Thyroid gland (tissue), 4 donors: ENCODE data around the gene TMEM132C. TPM values are rescaled to one million over a fixed set of nuclear protein-coding genes. Genes with fewer than 3 reads are reported as not detected.
"Not testable (repeated sequence)": the region's sequence is repeated elsewhere in the genome, so short reads cannot be mapped to it uniquely, and the experiment has no call there.

Experiments used
- DNase-seq, 2 donors: peaks; one replicate each; pipeline ENCODE4 v3.0.0-alpha.2; 2019
- H3K27ac ChIP-seq, 3 donors: fragments of 200-600 bp; sonication (generic); 1 replicate in 2 of 3; 2 replicates in 1 of 3; pipeline ENCODE4 v1.5.1; 2016 to 2019; ENCODE audit warnings: mild to moderate bottlenecking in 1 of 3, moderate library complexity in 1 of 3
- H3K27me3 ChIP-seq: fragments of 200-600 bp; sonication (generic); one replicate; pipeline ENCODE4 v1.5.1; 2019
- H3K36me3 ChIP-seq, 2 donors: fragments of 200-600 bp; sonication (generic); one replicate each; pipeline ENCODE4 v1.5.1; 2016 to 2019
- H3K4me1 ChIP-seq, 2 donors: fragments of 200-600 bp; sonication (generic); one replicate each; pipeline ENCODE4 v1.5.1; 2017 to 2019
- H3K4me3 ChIP-seq, 3 donors: fragments of 200-600 bp; sonication (generic); replicated peaks in 1 of 3; 1 replicate in 2 of 3; 2 replicates in 1 of 3; pipeline ENCODE4 v1.5.1; 2016; ENCODE audit warnings: mild to moderate bottlenecking in 1 of 3
- H3K9me3 ChIP-seq: fragments of 200-600 bp; sonication (generic); one replicate; pipeline ENCODE4 v1.5.1; 2017
- POLR2A ChIP-seq, 2 donors: fragments of 450-650 bp; IDR thresholded peaks; one replicate each; pipeline ENCODE4 v1.6.1; 2017; ENCODE audit warnings: antibody characterized with exemption in 2 of 2, mild to moderate bottlenecking in 2 of 2, moderate library complexity in 1 of 2
- WGBS, 2 donors: methylation state at CpG; one replicate each; pipeline ENCODE4 v1.1.5; 2017; 5-methylcytosine and 5-hydroxymethylcytosine counted together
- intact Hi-C: fragments of 100-400 bp; cut with DNase I; formaldehyde crosslinking; loops from one replicate; pipeline ENCODE4 v1.15.1; 2023
- total RNA-seq, 4 donors: library from RNA; depleted of rRNA; stranded (reverse); fragments of >200 nt; gene quantifications; one replicate each; pipeline ENCODE4 v1.2.3, GENCODE V29; 2016
- TF ChIP-seq, protein P1 (sequence below), 6 experiments: fragments of 200-600 bp in 3 of 6; fragments of 450-650 bp in 3 of 6; sonication (generic) in 3 of 6; IDR thresholded peaks; one replicate each; pipeline ENCODE4 v1.5.1; 2016 to 2019; ENCODE audit warnings: antibody characterized with exemption in 6 of 6, mild to moderate bottlenecking in 2 of 6, inconsistent platforms in 1 of 6, moderate library complexity in 1 of 6

The TMEM132C gene
- total RNA-seq, 4 donors from 2014 or later: 0.27 to 2.5 (median 1.0) TPM

- TF ChIP-seq, protein P1, sequence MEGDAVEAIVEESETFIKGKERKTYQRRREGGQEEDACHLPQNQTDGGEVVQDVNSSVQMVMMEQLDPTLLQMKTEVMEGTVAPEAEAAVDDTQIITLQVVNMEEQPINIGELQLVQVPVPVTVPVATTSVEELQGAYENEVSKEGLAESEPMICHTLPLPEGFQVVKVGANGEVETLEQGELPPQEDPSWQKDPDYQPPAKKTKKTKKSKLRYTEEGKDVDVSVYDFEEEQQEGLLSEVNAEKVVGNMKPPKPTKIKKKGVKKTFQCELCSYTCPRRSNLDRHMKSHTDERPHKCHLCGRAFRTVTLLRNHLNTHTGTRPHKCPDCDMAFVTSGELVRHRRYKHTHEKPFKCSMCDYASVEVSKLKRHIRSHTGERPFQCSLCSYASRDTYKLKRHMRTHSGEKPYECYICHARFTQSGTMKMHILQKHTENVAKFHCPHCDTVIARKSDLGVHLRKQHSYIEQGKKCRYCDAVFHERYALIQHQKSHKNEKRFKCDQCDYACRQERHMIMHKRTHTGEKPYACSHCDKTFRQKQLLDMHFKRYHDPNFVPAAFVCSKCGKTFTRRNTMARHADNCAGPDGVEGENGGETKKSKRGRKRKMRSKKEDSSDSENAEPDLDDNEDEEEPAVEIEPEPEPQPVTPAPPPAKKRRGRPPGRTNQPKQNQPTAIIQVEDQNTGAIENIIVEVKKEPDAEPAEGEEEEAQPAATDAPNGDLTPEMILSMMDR (IDR thresholded peaks at IDR 0.05): no peak
- Histone ChIP-seq H3K4me1 (no peaks in the 10 kb centered on the region), H3K4me3 (no peak overlapping the region), H3K27ac (no peak overlapping the region), H3K9me3 (no peaks in the 10 kb centered on the region), H3K36me3 (no peaks in the 10 kb centered on the region), H3K27me3 (no peaks in the 10 kb centered on the region)
- WGBS, 2 donors: 52 to 56% methylated on average over 6 of the region's 6 CpGs
- intact Hi-C loops: no loop called here
- DNase-seq: no peak
Measured at GRCh38 chr12:128592220-128592744, 325.3 kb downstream of the TMEM132C start.

- intact Hi-C loops: no loop called here
- Histone ChIP-seq H3K9me3 (no peaks in the 10 kb centered on the region), H3K27ac (no peak overlapping the region), H3K4me3 (no peak overlapping the region), H3K4me1 (no peaks in the 10 kb centered on the region), H3K27me3 (no peaks in the 10 kb centered on the region), H3K36me3 (no peaks in the 10 kb centered on the region)
- DNase-seq: no peak
- WGBS, 2 donors: 45 to 47% methylated on average over 7 of the region's 7 CpGs
- no peak for TF ChIP-seq POLR2A (IDR thresholded peaks at IDR 0.05)
- TF ChIP-seq, protein P1 (IDR thresholded peaks at IDR 0.05): no peak
Measured at GRCh38 chr12:128594521-128594920, 327.6 kb downstream of the TMEM132C start.

GRCh38 chr12:128595609-128596008 is 328.6 kb downstream of the TMEM132C start:
- WGBS, 2 donors: 75 to 79% methylated on average over 8 of the region's 8 CpGs
- H3K9me3 ChIP-seq: no peaks in the 10 kb centered on the region
- no peaks in the 10 kb centered on the region for H3K36me3 ChIP-seq
- TF ChIP-seq, protein P1 (IDR thresholded peaks at IDR 0.05): no peak
- no peak for TF ChIP-seq POLR2A (IDR thresholded peaks at IDR 0.05)
- no peaks in the 10 kb centered on the region for H3K4me1 ChIP-seq
- no peak overlapping the region for H3K27ac ChIP-seq
- DNase-seq: no peak
- H3K4me3 ChIP-seq: no peak overlapping the region
- intact Hi-C loops: no loop called here
- H3K27me3 ChIP-seq: no peaks in the 10 kb centered on the region

DNA sequence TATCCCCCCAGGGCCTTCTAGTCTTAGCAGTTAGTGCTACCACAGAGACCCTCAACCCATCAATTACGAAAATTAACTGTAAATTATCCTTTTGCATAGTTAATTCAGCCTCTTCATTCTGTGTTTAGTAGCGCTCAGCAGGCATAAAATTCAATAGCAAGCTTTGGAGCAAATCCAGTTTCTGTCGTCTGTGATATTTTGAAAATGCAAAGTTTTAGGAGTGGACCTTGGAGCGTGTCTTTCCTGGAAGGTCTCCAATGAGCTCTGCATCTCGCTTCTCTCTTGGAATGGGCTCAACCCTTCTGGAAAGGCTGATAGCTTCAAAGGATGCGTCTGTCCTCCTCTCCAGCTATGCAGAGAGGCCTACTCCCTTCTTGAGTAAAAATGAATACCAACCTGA is 333.9 kb downstream of the TMEM132C start:
- no peak for DNase-seq
- Histone ChIP-seq H3K9me3 (no peaks in the 10 kb centered on the region), H3K4me1 (no peaks in the 10 kb centered on the region), H3K27ac (no peak overlapping the region), H3K4me3 (no peak overlapping the region), H3K27me3 (no peaks in the 10 kb centered on the region), H3K36me3 (no peaks in the 10 kb centered on the region)
- intact Hi-C loops: no loop called here
- no peak for TF ChIP-seq POLR2A (IDR thresholded peaks at IDR 0.05)
- TF ChIP-seq, protein P1 (IDR thresholded peaks at IDR 0.05): no peak
- 64 to 78% methylated on average over 6 of the region's 6 CpGs for WGBS, 2 donors

- TF ChIP-seq POLR2A (IDR thresholded peaks at IDR 0.05): no peak
- H3K4me3 ChIP-seq: no peak overlapping the region
- no peak overlapping the region for H3K27ac ChIP-seq
- no peaks in the 10 kb centered on the region for H3K36me3 ChIP-seq
- WGBS, 2 donors: 70 to 78% methylated on average over 4 of the region's 4 CpGs
- no peaks in the 10 kb centered on the region for H3K9me3 ChIP-seq
- no peaks in the 10 kb centered on the region for H3K4me1 ChIP-seq
- no peak for DNase-seq
- intact Hi-C loops: no loop called here
- no peaks in the 10 kb centered on the region for H3K27me3 ChIP-seq
Measured at GRCh38 chr12:128603573-128604115, 336.7 kb downstream of the TMEM132C start.

GRCh38 chr12:128604219-128604618 is 337.2 kb downstream of the TMEM132C start:
- H3K27me3 ChIP-seq, H3K9me3 ChIP-seq, H3K27ac ChIP-seq, intact Hi-C loops, H3K36me3 ChIP-seq, H3K4me1 ChIP-seq, H3K4me3 ChIP-seq, DNase-seq: not testable (repeated sequence)
- 51 to 82% methylated on average over 1 of the region's 1 CpG for WGBS, 2 donors
